ENCODE data around the gene AMBN.

The AMBN gene

DNA sequence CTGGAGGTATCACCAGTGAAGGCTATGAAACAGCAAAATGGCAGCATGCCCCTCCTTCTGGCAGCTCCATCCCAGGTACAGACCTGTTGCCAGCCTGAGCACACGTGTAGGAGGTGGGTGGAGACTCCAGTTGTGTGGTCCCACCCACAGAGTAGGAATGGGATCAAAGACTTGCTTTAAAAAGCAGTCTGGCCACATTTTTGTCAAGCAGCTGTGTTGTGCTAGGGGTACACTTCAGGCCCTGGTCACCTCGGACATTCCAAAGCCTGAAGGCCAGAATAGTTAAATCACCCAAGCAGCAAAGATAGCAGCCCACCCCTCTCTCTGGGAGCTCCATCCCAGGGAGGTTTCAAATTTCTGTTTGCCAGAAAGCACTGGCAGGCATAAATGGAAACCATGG, 20.3 kb upstream of the AMBN start:
- TF ChIP-seq, protein P1, sequence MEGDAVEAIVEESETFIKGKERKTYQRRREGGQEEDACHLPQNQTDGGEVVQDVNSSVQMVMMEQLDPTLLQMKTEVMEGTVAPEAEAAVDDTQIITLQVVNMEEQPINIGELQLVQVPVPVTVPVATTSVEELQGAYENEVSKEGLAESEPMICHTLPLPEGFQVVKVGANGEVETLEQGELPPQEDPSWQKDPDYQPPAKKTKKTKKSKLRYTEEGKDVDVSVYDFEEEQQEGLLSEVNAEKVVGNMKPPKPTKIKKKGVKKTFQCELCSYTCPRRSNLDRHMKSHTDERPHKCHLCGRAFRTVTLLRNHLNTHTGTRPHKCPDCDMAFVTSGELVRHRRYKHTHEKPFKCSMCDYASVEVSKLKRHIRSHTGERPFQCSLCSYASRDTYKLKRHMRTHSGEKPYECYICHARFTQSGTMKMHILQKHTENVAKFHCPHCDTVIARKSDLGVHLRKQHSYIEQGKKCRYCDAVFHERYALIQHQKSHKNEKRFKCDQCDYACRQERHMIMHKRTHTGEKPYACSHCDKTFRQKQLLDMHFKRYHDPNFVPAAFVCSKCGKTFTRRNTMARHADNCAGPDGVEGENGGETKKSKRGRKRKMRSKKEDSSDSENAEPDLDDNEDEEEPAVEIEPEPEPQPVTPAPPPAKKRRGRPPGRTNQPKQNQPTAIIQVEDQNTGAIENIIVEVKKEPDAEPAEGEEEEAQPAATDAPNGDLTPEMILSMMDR (IDR thresholded peaks at IDR 0.05; ENCODE audit: insufficient read depth, missing control alignments) = no peak
- FAIRE-seq (no peak), DNase-seq (ENCODE audit: insufficient read length, low spot score) (no peak)

DNA sequence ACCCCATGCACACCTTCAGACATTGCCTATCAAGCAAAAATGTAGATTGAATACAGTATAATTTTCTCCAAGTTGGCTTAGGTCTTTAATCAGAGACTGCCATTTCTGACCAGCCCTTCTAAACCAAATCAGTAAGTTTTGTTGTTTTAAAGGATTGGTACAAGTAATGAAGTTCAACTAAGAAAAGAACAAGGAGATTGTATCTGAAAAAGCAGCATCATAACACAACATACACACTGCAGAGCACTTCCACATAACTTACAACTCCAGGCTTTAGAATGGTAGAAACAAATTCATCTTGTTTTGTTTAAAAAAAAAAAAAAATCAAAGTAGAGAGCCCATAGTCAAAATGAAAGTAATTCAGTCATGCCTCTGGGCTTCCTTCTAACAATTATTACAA, 16.1 kb upstream of the AMBN start:
- DNase-seq (ENCODE audit: insufficient read length, low spot score) (no peak), FAIRE-seq (no peak)
- TF ChIP-seq, protein P1 (IDR thresholded peaks at IDR 0.05; ENCODE audit: insufficient read depth, missing control alignments) = no peak

DNA sequence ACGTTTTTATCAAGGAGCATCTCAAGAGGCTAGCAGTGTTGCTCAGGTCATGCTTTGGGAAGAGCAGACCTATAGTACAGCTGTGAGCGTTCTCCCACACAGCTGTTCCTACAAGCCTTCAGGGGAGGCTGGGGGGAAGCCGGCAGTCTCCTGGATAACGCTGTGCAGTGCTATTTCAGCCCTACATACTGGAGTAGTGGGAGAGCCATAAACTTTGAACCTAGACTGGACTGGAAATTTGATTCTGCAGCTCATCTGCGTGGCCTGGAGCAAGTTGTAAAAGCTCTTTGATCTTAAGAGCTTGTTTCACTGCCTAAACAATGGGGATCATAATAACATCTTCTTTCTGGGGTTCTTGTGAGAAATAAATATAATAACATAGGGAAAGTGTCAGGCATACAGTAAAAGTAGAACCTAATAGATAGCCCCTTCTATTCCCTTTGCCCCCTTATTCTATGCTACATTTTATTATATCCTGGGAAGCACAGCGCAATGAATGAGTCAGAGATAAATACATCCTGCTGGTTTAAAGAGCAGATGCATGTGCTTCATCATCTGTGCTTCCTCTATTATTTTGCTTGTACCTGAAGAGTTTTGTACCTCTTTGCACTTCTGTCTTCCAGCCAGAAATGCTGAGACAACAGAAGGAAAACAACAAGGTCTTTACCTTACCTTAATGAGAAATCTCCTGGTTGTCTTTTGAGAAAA, 14.7 kb upstream of the AMBN start:
- no peak for FAIRE-seq
- TF ChIP-seq, protein P1 (IDR thresholded peaks at IDR 0.05; ENCODE audit: insufficient read depth, missing control alignments) = no peak

DNA sequence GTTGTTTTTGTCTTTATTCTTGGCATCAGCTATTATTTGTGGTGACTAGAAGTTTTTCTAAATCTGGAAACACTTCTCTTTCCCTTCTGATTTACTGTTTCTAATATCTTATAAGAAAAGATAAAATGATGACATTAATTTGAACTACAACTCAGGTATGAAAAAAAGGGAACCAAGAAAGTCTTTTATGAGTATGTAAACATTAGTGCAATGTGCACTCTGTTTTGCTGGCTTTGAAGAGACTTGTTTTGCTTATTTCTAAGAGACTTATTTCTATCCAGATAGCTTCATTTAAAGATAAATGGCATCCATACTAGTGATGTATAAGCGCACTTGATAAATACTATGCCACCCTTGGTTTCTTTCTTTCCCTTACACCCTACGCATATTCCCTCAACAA, 10.1 kb upstream of the AMBN start:
- TF ChIP-seq, protein P1 (IDR thresholded peaks at IDR 0.05; ENCODE audit: insufficient read depth, missing control alignments) = no peak
- no peak for FAIRE-seq
- no peak for DNase-seq (ENCODE audit: insufficient read length, low spot score)

More for the DNA sequence above, 14.7 kb upstream of the AMBN start:
- no peak for DNase-seq (ENCODE audit: insufficient read length, low spot score)

DNA sequence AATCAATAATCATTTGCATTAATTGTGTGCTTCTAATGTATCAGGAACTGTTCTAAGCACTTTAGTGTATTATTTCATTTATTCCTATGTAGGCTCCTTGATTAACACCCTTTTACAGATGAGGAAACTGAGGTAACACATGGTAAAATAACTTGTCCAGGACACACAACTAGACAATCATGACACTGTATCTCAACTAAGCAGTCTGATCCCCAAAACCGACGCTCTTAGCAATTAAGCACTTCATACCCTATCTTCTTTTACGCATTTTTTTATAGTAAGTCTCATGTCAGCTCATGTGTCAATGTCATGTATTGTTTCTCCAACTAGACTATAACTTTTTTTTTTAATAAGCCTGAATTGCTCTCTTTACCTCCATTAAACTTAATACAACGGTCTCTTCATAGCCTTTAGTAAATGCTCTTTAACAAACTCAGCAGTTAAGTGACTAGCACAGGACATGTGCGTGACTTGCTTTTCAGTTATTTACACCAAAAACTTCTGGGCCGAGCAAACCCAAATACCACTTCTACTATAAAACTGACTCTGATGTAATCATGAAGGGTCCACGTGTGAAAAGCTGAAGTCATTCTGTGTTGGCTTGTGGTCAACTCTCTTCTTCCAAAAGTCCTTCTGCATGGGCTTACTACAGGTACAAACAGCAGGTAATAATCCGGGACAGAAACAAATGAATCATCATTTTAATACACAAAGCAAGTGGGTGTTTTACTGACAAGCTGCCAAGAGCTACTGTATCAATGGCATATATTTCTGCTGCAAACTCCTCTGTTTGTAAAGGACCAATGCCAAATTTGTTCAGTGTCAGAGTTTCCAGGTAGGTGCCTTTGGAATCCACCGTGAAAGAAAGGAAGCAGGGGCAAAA, 7.9 kb upstream of the AMBN start:
- TF ChIP-seq, protein P1 (IDR thresholded peaks at IDR 0.05; ENCODE audit: insufficient read depth, missing control alignments) = no peak
- FAIRE-seq = no peak
- no peak for DNase-seq (ENCODE audit: insufficient read length, low spot score)

DNA sequence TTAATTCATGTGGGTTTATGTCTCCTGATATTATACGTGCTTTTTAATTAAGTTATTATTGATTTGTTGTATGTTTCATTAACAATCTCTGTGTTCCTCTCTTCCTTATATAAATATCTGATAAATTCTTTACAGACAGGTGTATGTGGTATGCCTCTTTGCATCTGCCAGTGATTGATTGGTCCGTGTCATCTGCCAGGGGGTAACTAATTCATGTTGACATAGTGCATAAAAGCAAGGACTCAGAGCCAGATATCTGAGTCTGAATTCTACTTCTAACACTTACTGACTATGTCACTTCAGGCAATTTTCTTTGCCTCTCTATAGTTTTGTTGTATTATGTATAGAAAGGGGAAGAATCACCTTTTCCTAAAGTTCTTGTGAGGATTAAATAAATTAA, 5.2 kb upstream of the AMBN start:
- TF ChIP-seq, protein P1 (IDR thresholded peaks at IDR 0.05; ENCODE audit: insufficient read depth, missing control alignments) = no peak
- no peak for DNase-seq (ENCODE audit: insufficient read length, low spot score)
- FAIRE-seq = no peak

DNA sequence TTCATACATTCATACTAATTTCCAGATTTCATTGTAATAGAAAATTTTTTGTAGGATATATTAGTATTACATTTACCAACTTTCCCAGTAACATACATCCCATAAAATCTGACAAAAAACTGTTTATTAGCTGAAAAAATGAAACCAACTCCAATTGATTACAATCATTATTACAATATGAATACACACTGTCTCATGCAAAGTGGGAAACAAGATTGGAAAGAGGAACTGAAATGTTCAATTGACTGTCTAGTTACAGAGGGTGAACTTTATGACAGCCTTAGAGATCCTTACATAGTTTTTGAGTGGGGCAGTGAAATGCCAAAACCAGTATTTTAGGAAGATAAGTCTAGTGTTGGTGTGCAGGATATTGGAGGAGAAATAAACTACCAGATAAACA, 2.3 kb upstream of the AMBN start:
- TF ChIP-seq, protein P1 (IDR thresholded peaks at IDR 0.05; ENCODE audit: insufficient read depth, missing control alignments) = no peak
- DNase-seq (ENCODE audit: insufficient read length, low spot score) (no peak), FAIRE-seq (no peak)
